Mucosa of descending colon (tissue), 3 donors: ENCODE data around the gene TIMM23. TPM values are rescaled to one million over a fixed set of nuclear protein-coding genes. Genes with fewer than 3 reads are reported as not detected.

Experiments used
- ATAC-seq: fragments of 200-7000 bp; cut with Tn5 transposase; one replicate; pipeline ENCODE4 v1.9.1; 2020; ENCODE audit warnings: mild to moderate bottlenecking, moderate library complexity
- DNase-seq, 3 donors: peaks; one replicate each; pipeline ENCODE4 v3.0.0-alpha.2; 2020
- H3K36me3 ChIP-seq: fragments of 200-600 bp; one replicate; pipeline ENCODE4 v1.8.0; 2021; ENCODE audit warnings: low read depth, mild to moderate bottlenecking
- H3K4me1 ChIP-seq: fragments of 200-600 bp; one replicate; pipeline ENCODE4 v1.8.0; 2021; ENCODE audit warnings: low read depth, mild to moderate bottlenecking
- H3K4me3 ChIP-seq: fragments of 200-600 bp; one replicate; pipeline ENCODE4 v1.8.0; 2021; ENCODE audit warnings: mild to moderate bottlenecking
- H3K9me3 ChIP-seq: fragments of 200-600 bp; one replicate; pipeline ENCODE4 v1.8.0; 2021; ENCODE audit warnings: mild to moderate bottlenecking
- intact Hi-C, 2 donors: fragments of 100-400 bp; cut with DNase I in 1 of 2; cut with micrococcal nuclease in 1 of 2; formaldehyde crosslinking; loops; one replicate each; pipeline versions ENCODE4 v1.11.0 to v1.11.1; 2022; cut with DNase I, micrococcal nuclease
- total RNA-seq, 3 donors: library from RNA; stranded (reverse); fragmentation: NEBNext Ultra II Directional in 2 of 3; extraction: Animal tissue kit (Norgen Biotek cat#: 25700) in 2 of 3; gene quantifications; one replicate each; pipeline versions ENCODE4 v1.2.1 to v1.2.4, GENCODE V29; 2021 to 2023
- TF ChIP-seq, protein P1 (sequence below): fragments of 200-600 bp; IDR thresholded peaks from one replicate; pipeline ENCODE4 v1.8.0; 2022; ENCODE audit warnings: antibody characterized with exemption, mild to moderate bottlenecking
- donor health status: DM: no; HTN: no; CAD: no; lungs with moderate emphysema.
- donor health status: DM: no; HTN: no; CAD: no.
- donor health status: DM: no; HTN: yes; CAD: no.

Gene TIMM23
- total RNA-seq, 3 donors from 2014 or later: 39.5 to 47.9 (median 47.6) TPM

DNA sequence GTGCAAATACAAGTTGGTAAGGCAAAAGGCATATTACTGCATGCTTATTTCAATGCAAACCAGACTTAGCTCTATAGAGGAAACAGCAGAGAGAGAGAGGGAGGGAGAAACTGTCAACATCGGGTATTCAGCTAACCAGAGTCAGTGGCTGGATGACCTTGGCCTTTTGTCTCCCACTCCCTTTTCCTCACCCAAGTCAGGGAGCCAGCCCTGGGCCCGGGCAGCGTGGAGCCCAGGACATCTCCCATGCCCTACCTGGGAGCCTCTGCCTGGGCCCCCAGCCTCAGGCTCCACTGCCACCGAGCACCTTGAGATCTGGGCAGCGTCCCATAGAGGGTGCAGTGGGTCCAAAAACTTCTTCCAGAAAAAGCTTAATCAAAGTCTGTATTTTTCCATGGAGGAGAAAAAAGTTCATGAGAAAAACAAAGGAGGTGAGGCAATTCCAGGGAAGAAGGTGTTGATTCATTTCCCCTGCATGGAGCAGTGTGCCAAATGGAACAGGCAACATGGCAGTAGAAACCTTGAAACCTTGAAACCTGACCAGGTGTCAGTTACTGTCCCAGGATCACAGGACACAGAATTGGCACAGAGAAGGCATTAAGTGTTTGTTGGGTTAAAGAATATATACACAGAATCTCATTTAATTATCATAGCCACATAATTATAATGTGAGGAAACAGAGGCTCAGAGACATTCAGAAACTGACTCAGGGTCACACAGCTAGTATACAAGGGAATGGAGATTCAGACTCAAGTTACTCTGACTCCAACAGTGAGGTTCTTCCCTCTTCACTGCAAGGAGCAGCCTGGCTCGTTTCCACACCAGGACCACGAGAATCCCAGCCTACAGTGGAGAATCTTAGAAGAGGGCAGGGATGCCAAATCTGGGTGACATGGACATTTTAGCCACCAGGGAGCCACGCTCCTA is 63.9 kb downstream of the TIMM23 start:
- H3K4me1 ChIP-seq: no peaks in the 10 kb centered on the region
- H3K36me3 ChIP-seq: no peaks in the 10 kb centered on the region
- ATAC-seq: no peak
- TF ChIP-seq, protein P1, sequence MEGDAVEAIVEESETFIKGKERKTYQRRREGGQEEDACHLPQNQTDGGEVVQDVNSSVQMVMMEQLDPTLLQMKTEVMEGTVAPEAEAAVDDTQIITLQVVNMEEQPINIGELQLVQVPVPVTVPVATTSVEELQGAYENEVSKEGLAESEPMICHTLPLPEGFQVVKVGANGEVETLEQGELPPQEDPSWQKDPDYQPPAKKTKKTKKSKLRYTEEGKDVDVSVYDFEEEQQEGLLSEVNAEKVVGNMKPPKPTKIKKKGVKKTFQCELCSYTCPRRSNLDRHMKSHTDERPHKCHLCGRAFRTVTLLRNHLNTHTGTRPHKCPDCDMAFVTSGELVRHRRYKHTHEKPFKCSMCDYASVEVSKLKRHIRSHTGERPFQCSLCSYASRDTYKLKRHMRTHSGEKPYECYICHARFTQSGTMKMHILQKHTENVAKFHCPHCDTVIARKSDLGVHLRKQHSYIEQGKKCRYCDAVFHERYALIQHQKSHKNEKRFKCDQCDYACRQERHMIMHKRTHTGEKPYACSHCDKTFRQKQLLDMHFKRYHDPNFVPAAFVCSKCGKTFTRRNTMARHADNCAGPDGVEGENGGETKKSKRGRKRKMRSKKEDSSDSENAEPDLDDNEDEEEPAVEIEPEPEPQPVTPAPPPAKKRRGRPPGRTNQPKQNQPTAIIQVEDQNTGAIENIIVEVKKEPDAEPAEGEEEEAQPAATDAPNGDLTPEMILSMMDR: no peak
- H3K9me3 ChIP-seq: no peaks in the 10 kb centered on the region
- intact Hi-C loops: no loop called here
- DNase-seq: no peak
- H3K4me3 ChIP-seq: no peak overlapping the region

DNA sequence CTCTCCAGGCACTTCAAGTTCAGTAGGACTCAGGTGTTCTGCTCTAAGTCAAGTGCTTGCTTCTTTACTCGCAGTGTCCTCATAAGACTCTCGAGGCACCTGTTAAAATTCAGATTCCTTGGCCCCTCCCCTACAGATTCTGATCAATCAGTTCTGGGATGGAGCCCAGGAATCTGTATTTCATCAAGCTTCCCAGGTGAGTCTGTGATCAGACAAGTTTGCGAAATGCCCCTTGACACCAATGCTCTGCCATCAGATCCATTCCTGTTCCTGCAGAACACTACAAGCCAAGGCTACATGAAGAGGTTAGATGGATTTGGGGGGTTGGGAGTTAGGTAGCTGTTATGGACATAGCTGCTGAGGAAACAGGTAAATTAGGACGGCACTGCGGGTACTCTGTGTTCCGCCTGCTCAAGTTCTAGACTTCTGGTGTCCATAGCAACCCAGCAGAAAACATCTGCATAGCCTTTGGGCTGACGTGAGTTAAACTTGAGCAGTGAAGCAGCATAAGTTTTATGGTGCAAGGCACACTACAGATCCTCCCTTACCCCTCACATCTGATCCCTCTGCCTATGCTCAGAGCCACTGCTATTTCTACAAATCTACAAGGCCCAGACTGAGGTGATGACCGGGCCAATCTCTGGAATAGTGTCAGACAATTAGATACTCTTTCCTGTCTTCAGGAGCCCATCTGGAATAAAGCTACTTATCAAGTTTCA is 65.0 kb downstream of the TIMM23 start:
- H3K9me3 ChIP-seq: no peaks in the 10 kb centered on the region
- TF ChIP-seq, protein P1: no peak
- H3K4me1 ChIP-seq: no peaks in the 10 kb centered on the region
- DNase-seq (no peak), ATAC-seq (no peak)
- H3K36me3 ChIP-seq: no peaks in the 10 kb centered on the region
- no peak overlapping the region for H3K4me3 ChIP-seq
- intact Hi-C loops: no loop called here

DNA sequence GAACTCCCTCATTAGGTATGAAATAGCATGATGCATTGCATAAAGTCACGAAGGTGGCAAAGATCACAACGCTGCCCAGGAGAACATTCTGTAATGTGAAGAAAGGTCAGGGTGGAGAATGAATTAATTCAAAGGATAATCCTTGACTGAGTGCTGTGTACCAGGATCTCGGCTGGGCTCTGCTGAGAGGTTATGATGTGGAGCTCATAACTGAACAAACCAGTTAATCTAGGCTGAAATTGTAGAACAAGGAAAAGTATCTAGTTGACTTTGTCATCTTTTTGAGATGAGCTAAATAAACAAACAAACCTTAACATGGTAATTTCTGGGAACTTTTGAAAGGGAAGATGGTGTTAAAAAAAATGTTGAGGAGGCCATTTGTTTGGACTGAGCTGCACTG is 67.7 kb downstream of the TIMM23 start:
- no peak for ATAC-seq
- no peak for DNase-seq
- Histone ChIP-seq H3K9me3 (no peaks in the 10 kb centered on the region), H3K36me3 (no peaks in the 10 kb centered on the region), H3K4me1 (no peaks in the 10 kb centered on the region), H3K4me3 (no peak overlapping the region)
- TF ChIP-seq, protein P1: no peak
- intact Hi-C loops: no loop called here

DNA sequence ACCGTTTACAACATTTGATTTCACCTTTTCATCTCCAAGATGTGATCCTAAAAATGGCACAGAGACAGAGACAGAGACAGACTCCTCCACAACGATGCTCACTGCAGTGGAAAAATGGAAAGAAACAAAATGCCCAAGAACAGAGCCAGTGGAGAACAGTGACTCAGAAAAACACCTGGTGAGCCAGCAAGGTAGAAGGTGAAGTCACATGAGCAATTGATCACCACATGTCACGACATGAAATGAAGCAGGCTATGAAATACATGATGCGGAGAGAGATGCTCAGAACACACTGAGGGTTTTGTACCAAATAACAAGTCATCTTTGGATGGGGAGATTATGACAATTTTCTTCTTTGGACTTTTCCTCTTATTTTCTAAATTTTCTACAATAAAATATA is 70.2 kb downstream of the TIMM23 start:
- H3K4me1 ChIP-seq: no peaks in the 10 kb centered on the region
- TF ChIP-seq, protein P1: no peak
- intact Hi-C loops: no loop called here
- H3K4me3 ChIP-seq: no peak overlapping the region
- no peaks in the 10 kb centered on the region for H3K9me3 ChIP-seq
- DNase-seq (no peak), ATAC-seq (no peak)
- H3K36me3 ChIP-seq: no peaks in the 10 kb centered on the region

DNA sequence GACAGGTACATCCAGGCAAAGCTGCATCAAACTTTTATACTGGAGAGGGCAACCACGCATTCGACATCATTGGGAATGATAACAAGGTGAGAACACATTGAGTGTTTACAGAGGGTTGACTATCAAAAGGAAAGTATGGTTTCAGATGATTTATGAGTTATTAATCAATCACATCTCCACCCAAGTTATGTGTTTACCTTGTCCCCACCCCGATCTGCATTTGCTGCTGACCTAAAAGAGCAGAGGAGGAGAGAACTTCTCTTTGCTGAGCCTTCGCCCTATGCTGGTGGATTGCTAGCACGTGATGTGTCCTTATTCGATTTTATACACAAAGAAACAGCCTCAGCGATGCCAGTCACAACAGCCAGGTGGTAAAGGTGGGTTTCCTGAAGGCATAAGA is 74.0 kb downstream of the TIMM23 start, which contains the start of gene MSMB:
TSS of gene MSMB (minus strand) at position 9 of the 400 bp plus-strand sequence. CDS start 32 bp downstream, outside the sequence.
- Histone ChIP-seq H3K36me3 (no peaks in the 10 kb centered on the region), H3K4me1 (no peaks in the 10 kb centered on the region), H3K4me3 (no peak within 1 kb of the TSS), H3K9me3 (no peaks in the 10 kb centered on the region)
- ATAC-seq (no peak), DNase-seq (no peak)
- intact Hi-C loops: no loop called here
- TF ChIP-seq, protein P1: no peak
